Stomach smooth muscle (tissue), 2 donors: ENCODE data around the gene PCF11.
"Not testable (repeated sequence)": the region's sequence is repeated elsewhere in the genome, so short reads cannot be mapped to it uniquely, and the experiment has no call there.

Source experiments
- H3K27ac ChIP-seq: one replicate; pipeline ENCODE4 v1.7.0; 2013; ENCODE audit warnings: mild to moderate bottlenecking, low read length, inconsistent platforms
- H3K27me3 ChIP-seq, 2 donors: one replicate each; pipeline ENCODE4 v1.7.0; 2013; ENCODE audit warnings: low read length in 2 of 2; ENCODE audit not compliant: insufficient read depth in 2 of 2, control insufficient read depth in 1 of 2
- H3K36me3 ChIP-seq, 2 donors: one replicate each; pipeline ENCODE4 v1.7.0; 2013; ENCODE audit warnings: low read length in 2 of 2; ENCODE audit not compliant: control insufficient read depth in 2 of 2, insufficient read depth in 2 of 2
- H3K4me1 ChIP-seq: one replicate; pipeline ENCODE4 v1.7.0; 2013; ENCODE audit warnings: low read length; ENCODE audit not compliant: control insufficient read depth, insufficient read depth
- H3K4me3 ChIP-seq, 2 donors: one replicate each; pipeline ENCODE4 v1.7.0; 2013; ENCODE audit warnings: low read length in 2 of 2
- H3K9ac ChIP-seq, 2 donors: one replicate each; pipeline ENCODE4 v1.7.0; 2013; ENCODE audit warnings: low read length in 2 of 2, mild to moderate bottlenecking in 1 of 2
- H3K9me3 ChIP-seq, 2 donors: one replicate each; pipeline ENCODE4 v1.7.0; 2013; ENCODE audit warnings: low read length in 2 of 2; ENCODE audit not compliant: control insufficient read depth in 2 of 2
- donor health status: healthy.
- donor health status: Pancreatic carcinoma.

Gene PCF11

GRCh38 chr11:83193315-83194280 lies 36.7 kb downstream of the PCF11 start, which contains the start of gene ANKRD42:
Gene ANKRD42 (plus strand): TSS chr11:83193712. CDS start chr11:83194671, 959 bp downstream.
- Histone ChIP-seq H3K4me1 (peaks cover 13% of the 10 kb centered on the region), H3K36me3 (peaks cover 15 to 16% of the 10 kb centered on the region in 2 donors), H3K27ac (peak within 1 kb of the TSS; percentile 90), H3K9ac (peak within 1 kb of the TSS; percentile 96 to 99), H3K9me3 (no peaks in the 10 kb centered on the region), H3K27me3 (no peaks in the 10 kb centered on the region), H3K4me3 (peak within 1 kb of the TSS; percentile 96 to 99)

- Histone ChIP-seq H3K4me1 (peaks cover 13% of the 10 kb centered on the region), H3K36me3 (peaks cover 12 to 21% of the 10 kb centered on the region in 2 donors), H3K4me3 (peak overlapping the region; percentile 96 to 99), H3K9ac (peak overlapping the region; percentile 96 to 99), H3K27me3 (no peaks in the 10 kb centered on the region), H3K27ac (peak overlapping the region; percentile 90), H3K9me3 (no peaks in the 10 kb centered on the region)
These were observed 37.6 kb downstream of the PCF11 start for GRCh38 chr11:83194281-83195142.

DNA sequence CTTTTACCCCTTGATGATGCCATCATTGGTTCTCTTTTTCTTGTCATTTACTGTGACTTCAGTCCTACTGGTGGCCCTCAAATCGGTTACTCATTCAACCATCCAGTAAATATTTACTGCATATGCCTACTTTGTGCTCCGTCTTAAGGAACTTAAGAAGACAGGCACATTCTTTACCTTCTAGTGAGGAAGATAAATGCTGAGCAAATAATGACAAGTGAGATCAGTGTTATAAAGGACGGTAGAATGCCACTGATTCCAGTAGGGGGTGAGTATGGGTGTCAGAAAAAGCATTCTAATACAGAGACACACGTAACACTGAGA lies 38.2 kb downstream of the PCF11 start:
- peaks cover 13% of the 10 kb centered on the region for H3K4me1 ChIP-seq
- H3K9me3 ChIP-seq = no peaks in the 10 kb centered on the region
- peak overlapping the region; percentile 90 for H3K27ac ChIP-seq
- H3K9ac ChIP-seq = peak overlapping the region; percentile 13 to 99
- H3K36me3 ChIP-seq = peaks cover 9 to 19% of the 10 kb centered on the region in 2 donors
- no peaks in the 10 kb centered on the region for H3K27me3 ChIP-seq
- H3K4me3 ChIP-seq = peak overlapping the region; percentile 96 to 99

DNA sequence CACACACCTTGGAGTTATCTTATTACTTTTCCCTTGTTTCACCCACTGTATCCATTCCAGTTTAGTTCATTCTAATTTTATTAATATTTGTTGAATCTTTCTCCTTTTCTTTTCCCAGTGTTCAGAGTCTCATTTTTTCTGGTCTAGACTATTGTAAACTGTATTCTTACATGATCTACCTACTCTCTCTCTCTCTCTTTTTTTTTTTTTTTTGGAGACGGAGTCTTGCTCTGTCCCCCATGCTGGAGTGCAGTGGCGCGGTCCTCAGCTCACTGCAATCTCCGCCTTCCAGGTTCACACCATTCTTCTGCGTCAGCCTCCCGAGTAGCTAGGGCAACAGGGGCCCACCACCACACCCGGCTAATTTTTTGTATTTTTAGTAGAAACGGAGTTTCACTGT lies 38.7 kb downstream of the PCF11 start:
- no peaks in the 10 kb centered on the region for H3K9me3 ChIP-seq

GRCh38 chr11:83200035-83200434 lies 43.1 kb downstream of the PCF11 start:
- no peaks in the 10 kb centered on the region for H3K4me1 ChIP-seq
- no peak overlapping the region for H3K4me3 ChIP-seq
- no peak overlapping the region for H3K27ac ChIP-seq
- H3K27me3 ChIP-seq = no peaks in the 10 kb centered on the region
- H3K9ac ChIP-seq = no peak overlapping the region
- H3K36me3 ChIP-seq = peaks cover 0 to 5% of the 10 kb centered on the region in 2 donors
- H3K9me3 ChIP-seq = no peaks in the 10 kb centered on the region

More for the DNA sequence above, 38.7 kb downstream of the PCF11 start:
- Histone ChIP-seq H3K27ac (no peak overlapping the region), H3K27me3 (no peaks in the 10 kb centered on the region), H3K4me1 (peaks cover 13% of the 10 kb centered on the region), H3K9ac (peak overlapping the region in 1 of 2 donors; percentile 99), H3K4me3 (peak overlapping the region in 1 of 2 donors; percentile 96), H3K36me3 (peaks cover 7 to 14% of the 10 kb centered on the region in 2 donors)

DNA sequence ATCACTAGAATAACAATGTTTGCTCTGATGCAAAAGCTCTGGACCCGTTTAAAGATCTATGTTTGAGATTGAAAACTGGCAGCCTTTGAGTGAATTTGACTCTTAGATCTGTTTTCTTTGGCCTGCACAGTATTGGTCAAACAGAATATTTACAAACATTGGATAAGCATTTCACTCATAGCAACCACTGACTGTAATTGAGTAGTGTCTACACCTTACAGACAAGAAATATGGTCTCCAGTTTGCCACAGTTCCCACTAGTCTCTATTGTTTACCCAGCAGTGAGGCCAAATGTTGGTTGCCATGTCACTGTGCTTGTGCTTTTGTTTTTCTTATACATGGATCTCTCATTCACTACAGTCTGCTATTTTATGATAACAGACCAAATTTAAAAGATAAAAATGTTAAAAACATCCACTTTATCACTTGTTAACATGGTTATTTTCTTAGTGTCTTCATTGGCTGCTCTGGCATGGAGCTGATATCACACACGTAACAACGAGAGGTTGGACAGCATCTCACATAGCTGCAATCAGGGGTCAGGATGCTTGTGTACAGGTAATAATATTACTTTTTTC lies 48.8 kb downstream of the PCF11 start:
- Histone ChIP-seq H3K4me1 (no peaks in the 10 kb centered on the region), H3K4me3 (no peak overlapping the region), H3K9ac (no peak overlapping the region), H3K36me3 (peaks cover 6 to 8% of the 10 kb centered on the region in 2 donors), H3K27ac (no peak overlapping the region), H3K27me3 (no peaks in the 10 kb centered on the region), H3K9me3 (no peaks in the 10 kb centered on the region)

DNA sequence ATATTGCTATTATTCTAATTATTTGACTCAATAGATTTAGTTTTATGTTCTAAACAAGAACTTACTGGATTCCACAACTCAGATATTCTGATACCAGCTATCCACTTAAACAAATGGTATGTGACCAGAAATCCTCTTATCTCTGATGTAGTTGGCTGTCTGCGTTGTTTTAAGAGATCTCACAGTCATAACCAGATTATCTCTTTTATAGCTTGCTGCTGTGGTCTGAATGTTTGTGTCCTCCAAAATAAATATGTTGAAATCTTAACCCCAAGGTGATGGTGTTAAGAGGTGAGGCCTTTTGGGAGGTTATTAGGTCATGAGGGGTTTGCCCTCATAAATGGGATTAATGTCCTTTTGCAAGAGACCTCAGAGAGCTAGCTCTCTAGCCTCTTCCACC lies 49.3 kb downstream of the PCF11 start:
- Histone ChIP-seq H3K9me3 (no peaks in the 10 kb centered on the region), H3K4me3 (no peak overlapping the region), H3K36me3 (peaks cover 6 to 10% of the 10 kb centered on the region in 2 donors), H3K27me3 (no peaks in the 10 kb centered on the region), H3K9ac (no peak overlapping the region), H3K4me1 (no peaks in the 10 kb centered on the region), H3K27ac (no peak overlapping the region)

DNA sequence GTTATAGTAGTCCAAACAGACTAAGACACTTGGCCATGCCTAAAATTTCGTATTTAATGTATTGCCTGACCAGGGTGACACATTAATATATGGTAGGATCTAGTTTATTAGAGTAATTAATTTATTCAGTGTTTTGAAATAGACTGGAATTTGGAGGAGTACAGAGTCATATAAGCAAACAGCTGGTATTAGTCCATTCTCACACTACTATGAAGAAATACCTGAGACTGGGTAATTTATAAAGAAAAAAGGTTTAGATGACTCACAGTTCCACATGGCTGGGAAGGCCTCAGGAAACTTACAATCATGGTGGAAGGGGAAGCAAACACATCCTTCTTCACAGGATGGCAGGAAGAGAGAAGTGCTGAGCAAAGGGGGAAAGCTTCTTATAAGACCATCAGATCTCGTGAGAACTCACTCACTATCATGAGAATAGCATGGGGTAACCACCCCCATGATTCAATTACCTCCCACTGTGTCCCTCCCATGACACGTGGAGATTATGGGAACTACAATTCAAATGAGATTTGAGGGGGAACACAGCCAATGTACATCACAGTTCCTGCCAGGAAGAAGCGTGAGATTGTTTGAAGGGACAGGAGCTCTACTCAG lies 49.9 kb downstream of the PCF11 start:
- not testable (repeated sequence) for H3K4me3 ChIP-seq, H3K27ac ChIP-seq, H3K4me1 ChIP-seq, H3K9ac ChIP-seq, H3K9me3 ChIP-seq, H3K27me3 ChIP-seq
- peaks cover 8 to 11% of the 10 kb centered on the region in 2 donors for H3K36me3 ChIP-seq

- H3K27me3 ChIP-seq = no peaks in the 10 kb centered on the region
- no peaks in the 10 kb centered on the region for H3K36me3 ChIP-seq
- no peaks in the 10 kb centered on the region for H3K9me3 ChIP-seq
- no peak overlapping the region for H3K27ac ChIP-seq
- no peak overlapping the region for H3K4me3 ChIP-seq
- no peak overlapping the region for H3K9ac ChIP-seq
- no peaks in the 10 kb centered on the region for H3K4me1 ChIP-seq
These were observed 62.2 kb downstream of the PCF11 start for GRCh38 chr11:83219095-83219494.

GRCh38 chr11:83220260-83220659 lies 63.3 kb downstream of the PCF11 start:
- Histone ChIP-seq H3K9me3 (no peaks in the 10 kb centered on the region), H3K9ac (no peak overlapping the region)

More at GRCh38 chr11:83220260-83220659, 63.3 kb downstream of the PCF11 start:
- Histone ChIP-seq H3K4me1 (no peaks in the 10 kb centered on the region), H3K27ac (no peak overlapping the region), H3K36me3 (no peaks in the 10 kb centered on the region), H3K27me3 (no peaks in the 10 kb centered on the region), H3K4me3 (no peak overlapping the region)
